K562 (cell line): ENCODE results near the gene DPP3. TPM values are rescaled to one million over a fixed set of nuclear protein-coding genes. Genes with fewer than 3 reads are reported as not detected.

Experiments
- ATAC-seq: fragments of 200-7000 bp; cut with Tn5 transposase; 3 replicates; pipeline ENCODE4 v1.9.1; 2020; ENCODE audit warnings: moderate library complexity
- BruUV-seq: library from RNA; stranded (reverse); fragments of 400-500 nt; replicated peaks from 2 replicates; lab custom pipeline; 2021; lab: Mats Ljungman, UMichigan
- CTCF ChIA-PET: fragments of 300-600 bp; formaldehyde crosslinking; extraction: SDS; loops from one replicate; lab custom pipeline; 2021; ENCODE audit warnings: low intra/inter-chr PET ratio; lab: Yijun Ruan, JAX
- POLR2A ChIA-PET: fragments of 300-600, 350-650 bp; sonication (Branson Sonifier 250); formaldehyde crosslinking; extraction: SDS; loops from one replicate; lab custom pipeline; 2021; ENCODE audit warnings: antibody characterized with exemption, inconsistent platforms; lab: Yijun Ruan, JAX
- DNase-seq, 4 experiments: peaks; one replicate each; pipeline versions ENCODE4 v3.0.0 to v3.0.0-alpha.2; 2011 to 2018; ENCODE audit warnings: low spot score in 3 of 4, mixed read lengths in 3 of 4; ENCODE audit errors: extremely low read depth in 1 of 4
- FAIRE-seq: peaks from 2 replicates; lab custom pipeline; 2011; peaks lifted over from hg19 to GRCh38; lab: Jason Lieb, UNC
- H2AFZ ChIP-seq: 2 replicates; pipeline ENCODE4 v1.6.0; 2011; ENCODE audit warnings: low read depth, low read length, control low read depth, inconsistent platforms
- H3K27ac ChIP-seq: fragments of 200-600 bp; 3 replicates; pipeline ENCODE4 v1.8.0; 2011; ENCODE audit warnings: low read depth, mild to moderate bottlenecking, control low read depth, inconsistent platforms, low read length, moderate library complexity, mixed read lengths; ENCODE audit errors: extremely low read depth
- H3K27me3 ChIP-seq, 2 experiments: fragments of 300-600 bp in 1 of 2; 2 replicates in 1 of 2; 3 replicates in 1 of 2; pipeline versions ENCODE4 v1.6.0 to v1.8.0; 2011; ENCODE audit warnings: inconsistent platforms in 2 of 2, low read length in 2 of 2, mild to moderate bottlenecking in 1 of 2, mixed read lengths in 1 of 2, moderate library complexity in 1 of 2; ENCODE audit not compliant: control insufficient read depth in 2 of 2, insufficient read depth in 2 of 2
- H3K36me3 ChIP-seq: fragments of 300-600 bp; 3 replicates; pipeline ENCODE4 v1.8.0; 2011; ENCODE audit warnings: mild to moderate bottlenecking, low read length, inconsistent platforms; ENCODE audit not compliant: control insufficient read depth, insufficient read depth
- H3K4me1 ChIP-seq, 2 experiments: fragments of 200-600 bp in 1 of 2; replicated peaks in 1 of 2; 2 replicates in 1 of 2; 3 replicates in 1 of 2; pipeline versions ENCODE4 v1.5.1 to v1.8.0; 2011; ENCODE audit warnings: inconsistent platforms in 2 of 2, low read length in 2 of 2, mild to moderate bottlenecking in 1 of 2, mixed read lengths in 1 of 2, moderate library complexity in 1 of 2; ENCODE audit not compliant: control insufficient read depth in 2 of 2, insufficient read depth in 2 of 2
- H3K4me2 ChIP-seq: 2 replicates; pipeline ENCODE4 v1.6.1; 2011; ENCODE audit warnings: low read length, control low read depth, inconsistent platforms, mixed read lengths; ENCODE audit not compliant: insufficient read depth
- H3K4me3 ChIP-seq: fragments of 200-600 bp; sonication (generic), shearing (Covaris generic); 2 replicates; pipeline ENCODE4 v1.5.1; 2016; ENCODE audit warnings: control low read depth, inconsistent platforms
- H3K79me2 ChIP-seq: fragments of 200-600 bp; 3 replicates; pipeline ENCODE4 v1.8.0; 2011; ENCODE audit warnings: low read length, inconsistent platforms; ENCODE audit not compliant: control insufficient read depth, insufficient read depth
- H3K9ac ChIP-seq, 2 experiments: 2 replicates each; pipeline versions ENCODE4 v1.6.0 to v1.6.1; 2011; ENCODE audit warnings: low read depth in 2 of 2, low read length in 2 of 2, control low read depth in 1 of 2, inconsistent platforms in 1 of 2, mild to moderate bottlenecking in 1 of 2, mixed read lengths in 1 of 2; ENCODE audit not compliant: insufficient read depth in 1 of 2
- H3K9me1 ChIP-seq: one replicate; pipeline ENCODE4 v1.6.0; 2011; ENCODE audit warnings: inconsistent platforms, mild to moderate bottlenecking, low read length, moderate library complexity; ENCODE audit not compliant: control insufficient read depth, insufficient read depth
- H3K9me3 ChIP-seq: replicated peaks from 2 replicates; pipeline ENCODE4 v1.5.1; 2011; ENCODE audit warnings: low read depth, low read length, inconsistent platforms; ENCODE audit not compliant: control insufficient read depth, insufficient read depth
- H4K20me1 ChIP-seq: replicated peaks from 2 replicates; pipeline ENCODE4 v1.6.1; 2011; ENCODE audit warnings: low read length, inconsistent platforms, mixed read lengths; ENCODE audit not compliant: control insufficient read depth, insufficient read depth
- ESRRB ChIP-seq: fragments of 250-450 bp; sonication (Bioruptor Pico); IDR thresholded peaks from 2 replicates; pipeline ENCODE4 v1.5.0; 2020; ENCODE audit warnings: mild to moderate bottlenecking, moderate library complexity, borderline replicate concordance
- HDGF ChIP-seq: fragments of 450-650 bp; IDR thresholded peaks from 2 replicates; pipeline ENCODE4 v1.6.1; 2016
- KAT7 ChIP-seq: sonication (generic); formaldehyde crosslinking; IDR thresholded peaks from 2 replicates; pipeline ENCODE4 v1.8.0; 2022; ENCODE audit warnings: missing genetic modification reagents, mild to moderate bottlenecking, borderline replicate concordance
- MIER1 ChIP-seq: fragments of 450-650 bp; IDR thresholded peaks from 2 replicates; pipeline ENCODE4 v1.6.1; 2016; ENCODE audit warnings: antibody characterized with exemption, mild to moderate bottlenecking, low read depth
- PHF21A ChIP-seq: fragments of 450-650 bp; IDR thresholded peaks from 2 replicates; pipeline ENCODE4 v1.6.1; 2017; ENCODE audit warnings: low read depth, borderline replicate concordance
- RAD21 ChIP-seq, 2 experiments: fragments of 250-450 bp in 1 of 2; fragments of 450-650 bp in 1 of 2; sonication (Bioruptor Pico) in 1 of 2; formaldehyde crosslinking in 1 of 2; IDR thresholded peaks in 1 of 2; conservative IDR thresholded peaks in 1 of 2; 2 replicates each; pipeline versions ENCODE4 v1.4.0 to v1.8.0; 2020 to 2022; ENCODE audit warnings: mild to moderate bottlenecking in 2 of 2, moderate library complexity in 1 of 2
- TOE1 ChIP-seq, 2 experiments: fragments of 450-650 bp in 1 of 2; sonication (generic) in 1 of 2; formaldehyde crosslinking in 1 of 2; IDR thresholded peaks; 2 replicates each; pipeline versions ENCODE4 v1.7.1 to v1.8.0; 2016 to 2022; ENCODE audit warnings: borderline replicate concordance in 2 of 2, mild to moderate bottlenecking in 2 of 2, antibody characterized with exemption in 1 of 2, inconsistent platforms in 1 of 2, low read depth in 1 of 2, missing genetic modification reagents in 1 of 2, moderate library complexity in 1 of 2
- YY1 ChIP-seq, 3 experiments: IDR thresholded peaks; 2 replicates each; pipeline ENCODE4 v1.6.1; 2011; ENCODE audit warnings: low read length in 2 of 3, mild to moderate bottlenecking in 2 of 3, moderate library complexity in 2 of 3, borderline replicate concordance in 1 of 3, control low read depth in 1 of 3, low read depth in 1 of 3; ENCODE audit not compliant: insufficient read depth in 3 of 3, insufficient replicate concordance in 2 of 3, control insufficient read depth in 1 of 3, insufficient read length in 1 of 3; ENCODE audit errors: extremely low read depth in 1 of 3
- ZBTB7A ChIP-seq: IDR thresholded peaks from 2 replicates; pipeline ENCODE4 v1.6.1; 2011; ENCODE audit warnings: low read depth, mild to moderate bottlenecking, low read length, moderate library complexity, borderline replicate concordance; ENCODE audit not compliant: control insufficient read depth
- WGBS: fragments of 100-300 bp; shearing (Covaris generic); methylation state at CpG from one replicate; pipeline ENCODE4 v1.1.6; 2016; ENCODE audit warnings: low coverage, mixed read lengths; ENCODE audit not compliant: insufficient coverage; ENCODE audit errors: missing lambda C conversion rate; 5-methylcytosine and 5-hydroxymethylcytosine counted together
- in situ Hi-C: fragments of 300-500 bp; cut with MboI; formaldehyde crosslinking; loops from 4 replicates; pipeline ENCODE4 v1.15.0; 2018; ENCODE audit warnings: inconsistent platforms, mixed read lengths
- intact Hi-C: fragments of 100-400 bp; cut with micrococcal nuclease; formaldehyde crosslinking; loops from 2 replicates; pipeline ENCODE4 v1.14.2; 2022
- polyA plus RNA-seq, 8 experiments: library from polyadenylated mRNA; depleted of rRNA in 4 of 8; stranded (reverse) in 5 of 8; unstranded in 3 of 8; fragments of >200 nt; fragmentation: Nextera tagmentation in 2 of 8; fragmentation: Illumina TruSeq in 1 of 8; extraction: Ambion mirVana in 2 of 8; extraction: Trizol in 1 of 8; gene quantifications; 2 replicates each; pipeline versions ENCODE4 v1.2.1 to v1.2.3, GENCODE V29; 2011 to 2014; ENCODE audit warnings: inconsistent platforms in 1 of 8, missing spikeins in 1 of 8
- total RNA-seq, 7 experiments: library from RNA; depleted of rRNA in 6 of 7; stranded (reverse); fragments of >200 nt in 6 of 7; fragmentation: Illumina TruSeq in 2 of 7; extraction: Trizol in 2 of 7; gene quantifications; 2 replicates each; pipeline versions ENCODE4 v1.2.1 to v1.2.3, GENCODE V29; 2011 to 2021; ENCODE audit warnings: low replicate concordance in 1 of 7
- TF ChIP-seq, protein P1 (sequence below): fragments of 450-650 bp; formaldehyde crosslinking; conservative IDR thresholded peaks from 2 replicates; pipeline ENCODE4 v1.4.0; 2022; ENCODE audit warnings: mild to moderate bottlenecking, missing genetic modification characterization

Gene DPP3
- total and polyA plus RNA-seq, 9 of the 15 experiments (the other 6 are each of a cell fraction or from before 2014, with no cell fraction given): 3.7 to 69.2 (median 43.3) TPM

DNA sequence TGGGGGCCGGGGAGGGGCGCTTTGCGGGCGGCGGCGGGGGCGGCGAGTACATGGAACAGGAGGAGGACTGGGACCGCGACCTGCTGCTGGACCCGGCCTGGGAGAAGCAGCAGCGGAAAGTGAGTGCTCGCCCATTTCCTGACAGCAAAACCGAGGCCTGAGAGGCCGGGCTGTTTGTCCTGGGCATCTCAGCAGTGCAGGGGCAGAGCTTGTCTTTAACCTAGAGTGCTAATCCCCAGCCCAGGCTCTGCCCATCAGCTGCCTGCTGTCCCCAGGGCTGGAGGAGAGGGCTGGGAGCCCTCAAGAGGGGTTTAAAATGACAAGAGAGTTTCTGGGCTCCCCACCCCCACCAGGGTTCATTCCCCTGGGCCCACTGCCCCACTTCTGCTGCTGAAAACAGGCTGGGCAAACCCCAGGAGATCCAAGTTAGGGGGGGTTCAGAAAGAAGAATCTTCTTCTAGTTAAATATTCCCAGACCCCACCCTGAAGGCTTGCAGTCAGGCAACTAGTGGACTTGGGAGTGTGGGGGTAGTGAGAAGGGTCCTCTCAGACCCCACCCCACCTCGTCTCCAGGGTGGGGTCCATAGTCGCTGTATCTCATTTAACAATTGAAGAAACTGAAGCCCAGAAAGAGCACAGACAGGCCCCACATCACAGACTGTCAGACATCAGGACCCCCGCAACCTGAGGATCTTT lies 66.9 kb downstream of the DPP3 start:
- intact Hi-C loops: no loop called here
- no peak for TF ChIP-seq ESRRB (CRISPR knock-in tag)
- no peak for TF ChIP-seq RAD21 (CRISPR knock-in tag; conservative IDR thresholded peaks at IDR 0.05 in 1 of 2, IDR thresholded peaks at IDR 0.05 in 1 of 2)
- TF ChIP-seq YY1 (IDR thresholded peaks at IDR 0.05; ENCODE audit: borderline replicate concordance in 1 of 3, control insufficient read depth in 1 of 3, extremely low read depth in 1 of 3, insufficient read depth in 3 of 3, insufficient read length in 1 of 3, insufficient replicate concordance in 2 of 3, low read depth in 1 of 3, low read length in 2 of 3): no peak
- peak; percentile 56; the same call in 1 of the 2 replicates for TF ChIP-seq MIER1
- TF ChIP-seq HDGF: no peak
- TF ChIP-seq, protein P1, sequence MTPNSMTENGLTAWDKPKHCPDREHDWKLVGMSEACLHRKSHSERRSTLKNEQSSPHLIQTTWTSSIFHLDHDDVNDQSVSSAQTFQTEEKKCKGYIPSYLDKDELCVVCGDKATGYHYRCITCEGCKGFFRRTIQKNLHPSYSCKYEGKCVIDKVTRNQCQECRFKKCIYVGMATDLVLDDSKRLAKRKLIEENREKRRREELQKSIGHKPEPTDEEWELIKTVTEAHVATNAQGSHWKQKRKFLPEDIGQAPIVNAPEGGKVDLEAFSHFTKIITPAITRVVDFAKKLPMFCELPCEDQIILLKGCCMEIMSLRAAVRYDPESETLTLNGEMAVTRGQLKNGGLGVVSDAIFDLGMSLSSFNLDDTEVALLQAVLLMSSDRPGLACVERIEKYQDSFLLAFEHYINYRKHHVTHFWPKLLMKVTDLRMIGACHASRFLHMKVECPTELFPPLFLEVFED (CRISPR knock-in tag): no peak
- peak; percentile 60 for TF ChIP-seq ZBTB7A
- no peak for TF ChIP-seq TOE1 (IDR thresholded peaks at IDR 0.05; ENCODE audit: borderline replicate concordance)
- no peak for TF ChIP-seq TOE1 (CRISPR knock-in tag; IDR thresholded peaks at IDR 0.05; ENCODE audit: borderline replicate concordance, low read depth)
- TF ChIP-seq PHF21A: no peak
- 0 out of 2 replicates have a peak, but pooled peaks have one; percentile 26 for TF ChIP-seq KAT7 (CRISPR knock-in tag)
- no peak for ATAC-seq
- Histone ChIP-seq H3K9me3 (no peaks in the 10 kb centered on the region), H3K4me3 (no peak overlapping the region), H3K9me1 (no peaks in the 10 kb centered on the region), H3K27me3 (peaks cover 0 to 4% of the 10 kb centered on the region in 2 experiments; a peak in 1 of 5 replicates), H3K79me2 (peaks cover 6% of the 10 kb centered on the region; the same call in 1 of the 3 replicates), H3K27ac (no peak overlapping the region), H3K4me2 (no peak overlapping the region), H3K4me1 (peaks cover 0 to 38% of the 10 kb centered on the region in 2 experiments; a peak in 4 of 5 replicates), H3K9ac (0 out of 4 replicates have a peak overlapping the region, but pooled peaks of 1 of the 2 experiments have one; percentile 98), H2AFZ (no peak overlapping the region), H4K20me1 (no peaks in the 10 kb centered on the region), H3K36me3 (peaks cover 5% of the 10 kb centered on the region; the same call in 1 of the 3 replicates)
- DNase-seq: no peak
- FAIRE-seq: no peak
- 43% methylated on average over 5 of the region's 18 CpGs for WGBS
- ChIA-PET POLR2A (interaction anchor here (0.6 to 1.6 kb wide), 4 partner anchors 15 to 131 kb away, joined by 3 to 7 read pairs (median 6); partner anchors contain the start of gene RBM4B), CTCF (no interaction called here)
- in situ Hi-C loops: no loop called here
- no TSS peak for BruUV-seq
